ENCODE measurements around the gene ATG101.

ATG101 gene

GRCh38 chr12:52123487-52124186 lies 53.9 kb downstream of the ATG101 start:
- TF ChIP-seq CTCF (IDR thresholded peaks at IDR 0.05; ENCODE audit: low read depth, low read length), result no peak
- H3K4me3 ChIP-seq (ENCODE audit: low read depth, low read length), result no peak overlapping the region

GRCh38 chr12:52125476-52125900 lies 55.7 kb downstream of the ATG101 start:
- no peak for TF ChIP-seq CTCF (IDR thresholded peaks at IDR 0.05; ENCODE audit: low read depth, low read length)
- H3K4me3 ChIP-seq (ENCODE audit: low read depth, low read length), result no peak overlapping the region

- no peak for TF ChIP-seq CTCF (IDR thresholded peaks at IDR 0.05; ENCODE audit: low read depth, low read length)
- H3K4me3 ChIP-seq (ENCODE audit: low read depth, low read length), result no peak overlapping the region
Observed at GRCh38 chr12:52126050-52126604, 56.3 kb downstream of the ATG101 start.

Measured in WI38 (cell line).